Fibroblast of skin of right quadriceps (primary cell): ENCODE results near the gene RPL27.
A peak's percentile ranks its signal among the peaks of the same experiment; 100 is the strongest.

Experiments
- DNase-seq: peaks from one replicate; pipeline ENCODE4 v3.0.0-alpha.2; 2013

RPL27 gene

GRCh38 chr17:43021741-43022512, 23.7 kb downstream of the RPL27 start, which contains the start of gene VAT1:
TSS of gene VAT1 (minus strand) at chr17:43022385. CDS start at chr17:43022322, 63 bp downstream.
- peak; percentile 68 for DNase-seq

- DNase-seq = peak; percentile 96
Measured at GRCh38 chr17:43024407-43025289, 26.4 kb downstream of the RPL27 start, which contains the start of gene RND2. TSS of gene RND2 (plus strand) at chr17:43025231. CDS start at chr17:43025348, 117 bp downstream.

- DNase-seq = no peak
Measured at GRCh38 chr17:43025290-43025657, 27.1 kb downstream of the RPL27 start.

GRCh38 chr17:43025766-43026537, 27.7 kb downstream of the RPL27 start:
- DNase-seq = no peak

- no peak for DNase-seq
Measured at GRCh38 chr17:43026595-43026994, 28.4 kb downstream of the RPL27 start.

GRCh38 chr17:43027091-43028032, 29.1 kb downstream of the RPL27 start:
- no peak for DNase-seq

GRCh38 chr17:43028221-43028861, 30.1 kb downstream of the RPL27 start:
- no peak for DNase-seq

- DNase-seq = no peak
Measured at GRCh38 chr17:43030137-43030767, 32.0 kb downstream of the RPL27 start.

GRCh38 chr17:43031666-43032065, 33.4 kb downstream of the RPL27 start:
- no peak for DNase-seq

- no peak for DNase-seq
Measured at GRCh38 chr17:43033948-43034881, 36.0 kb downstream of the RPL27 start.

GRCh38 chr17:43034894-43035293, 36.7 kb downstream of the RPL27 start:
- DNase-seq = no peak

GRCh38 chr17:43039646-43040045, 41.4 kb downstream of the RPL27 start:
- DNase-seq = no peak

GRCh38 chr17:43040655-43041054, 42.4 kb downstream of the RPL27 start:
- no peak for DNase-seq

GRCh38 chr17:43042025-43042628, 43.9 kb downstream of the RPL27 start:
- no peak for DNase-seq

- no peak for DNase-seq
Measured at GRCh38 chr17:43043307-43043706, 45.1 kb downstream of the RPL27 start.

GRCh38 chr17:43044024-43044423, 45.8 kb downstream of the RPL27 start:
- no peak for DNase-seq

GRCh38 chr17:43051969-43052368, 53.8 kb downstream of the RPL27 start:
- no peak for DNase-seq
